HepG2 (cell line): ENCODE results near the gene WTAP. TPM values are rescaled to one million over a fixed set of nuclear protein-coding genes. Genes with fewer than 3 reads are reported as not detected.

ENCODE experiments used
- AKAP8 ChIP-seq: sonication (generic); formaldehyde crosslinking; IDR thresholded peaks from 2 replicates; pipeline ENCODE4 v1.5.1; 2020; ENCODE audit warnings: mild to moderate bottlenecking, missing genetic modification reagents
- CC2D1A ChIP-seq: sonication (generic); formaldehyde crosslinking; IDR thresholded peaks from 2 replicates; pipeline ENCODE4 v1.8.1; 2023; ENCODE audit warnings: mild to moderate bottlenecking, missing genetic modification reagents
- ETV5 ChIP-seq: IDR thresholded peaks from 2 replicates; pipeline ENCODE4 v1.6.1; 2018; ENCODE audit warnings: missing biosample characterization, missing genetic modification reagents, inconsistent platforms, borderline replicate concordance
- GFI1 ChIP-seq: sonication (generic); formaldehyde crosslinking; IDR thresholded peaks from 2 replicates; pipeline ENCODE4 v1.5.0; 2020; ENCODE audit warnings: missing genetic modification reagents, mild to moderate bottlenecking, borderline replicate concordance
- KLF15 ChIP-seq: sonication (generic); formaldehyde crosslinking; IDR thresholded peaks from 2 replicates; pipeline ENCODE4 v1.8.1; 2023; ENCODE audit warnings: borderline replicate concordance, mild to moderate bottlenecking, inconsistent platforms, missing genetic modification reagents, mixed read lengths
- MEIS1 ChIP-seq: sonication (generic); formaldehyde crosslinking; IDR thresholded peaks from 2 replicates; pipeline ENCODE4 v1.9.0; 2021; ENCODE audit warnings: mild to moderate bottlenecking, missing genetic modification reagents, moderate library complexity, borderline replicate concordance
- MIXL1 ChIP-seq: IDR thresholded peaks from 2 replicates; pipeline ENCODE4 v1.6.1; 2016
- NAIF1 ChIP-seq: sonication (generic); formaldehyde crosslinking; IDR thresholded peaks from 2 replicates; pipeline ENCODE4 v1.5.0; 2020; ENCODE audit warnings: mild to moderate bottlenecking, missing genetic modification reagents, borderline replicate concordance
- NFE2L1 ChIP-seq: sonication (generic); formaldehyde crosslinking; IDR thresholded peaks from 2 replicates; pipeline ENCODE4 v1.4.0; 2020; ENCODE audit warnings: missing genetic modification reagents, mild to moderate bottlenecking, borderline replicate concordance
- RARG ChIP-seq: sonication (generic); formaldehyde crosslinking; IDR thresholded peaks from 2 replicates; pipeline ENCODE4 v1.4.0; 2020; ENCODE audit warnings: low read depth, mild to moderate bottlenecking, missing genetic modification reagents
- SP140L ChIP-seq: sonication (generic); formaldehyde crosslinking; IDR thresholded peaks from 2 replicates; pipeline ENCODE4 v1.4.0; 2020; ENCODE audit warnings: missing genetic modification reagents, borderline replicate concordance
- SP5 ChIP-seq: IDR thresholded peaks from 2 replicates; pipeline ENCODE4 v1.6.1; 2016; ENCODE audit warnings: low read depth, borderline replicate concordance
- TBX2 ChIP-seq: sonication (generic); formaldehyde crosslinking; IDR thresholded peaks from 2 replicates; pipeline ENCODE4 v1.5.0; 2020; ENCODE audit warnings: missing genetic modification reagents, mild to moderate bottlenecking, borderline replicate concordance
- ZBTB38 ChIP-seq: sonication (generic); formaldehyde crosslinking; IDR thresholded peaks from 2 replicates; pipeline ENCODE4 v1.5.1; 2020; ENCODE audit warnings: mild to moderate bottlenecking, missing genetic modification reagents
- ZNF264 ChIP-seq: sonication (generic); formaldehyde crosslinking; IDR thresholded peaks from 2 replicates; pipeline ENCODE4 v1.4.0; 2020; ENCODE audit warnings: missing genetic modification reagents
- ZNF430 ChIP-seq: sonication (generic); formaldehyde crosslinking; IDR thresholded peaks from 2 replicates; pipeline ENCODE4 v1.9.0; 2021; ENCODE audit warnings: mild to moderate bottlenecking, missing genetic modification reagents
- ZNF644 ChIP-seq: IDR thresholded peaks from 2 replicates; pipeline ENCODE4 v1.6.1; 2016; ENCODE audit warnings: low read depth
- ZNF724P ChIP-seq: sonication (generic); formaldehyde crosslinking; IDR thresholded peaks from 2 replicates; pipeline ENCODE4 v1.8.0; 2022; ENCODE audit warnings: missing genetic modification reagents, borderline replicate concordance
- polyA plus RNA-seq, 8 experiments: library from polyadenylated mRNA; depleted of rRNA in 3 of 8; stranded (reverse) in 7 of 8; unstranded in 1 of 8; fragments of >200 nt; fragmentation: Illumina TruSeq in 4 of 8; extraction: Trizol in 4 of 8; gene quantifications; 2 replicates each; pipeline versions ENCODE4 v1.2.1 to v1.2.3, GENCODE V29; 2011 to 2016; ENCODE audit warnings: low read depth in 4 of 8, missing spikeins in 1 of 8, mixed read lengths in 1 of 8; ENCODE audit not compliant: insufficient read depth in 1 of 8
- total RNA-seq, 5 experiments: library from RNA; depleted of rRNA; stranded (reverse); fragments of >200 nt; fragmentation: Illumina TruSeq; extraction: Trizol; gene quantifications; 2 replicates each; pipeline ENCODE4 v1.2.3, GENCODE V29; 2016; ENCODE audit warnings: low read depth in 1 of 5
- TF ChIP-seq, protein P1 (sequence below): sonication (generic); formaldehyde crosslinking; IDR thresholded peaks from 2 replicates; pipeline ENCODE4 v1.4.0; 2020; ENCODE audit warnings: low read depth, mild to moderate bottlenecking, missing genetic modification reagents
- TF ChIP-seq, protein P2 (sequence below): sonication (generic); formaldehyde crosslinking; conservative IDR thresholded peaks from 2 replicates; pipeline ENCODE4 v1.8.0; 2022; ENCODE audit warnings: missing genetic modification reagents
- TF ChIP-seq, protein P3 (sequence below): sonication (generic); formaldehyde crosslinking; IDR thresholded peaks from 2 replicates; pipeline ENCODE4 v1.8.0; 2022; ENCODE audit warnings: missing genetic modification reagents, mild to moderate bottlenecking, moderate library complexity, borderline replicate concordance
- TF ChIP-seq, protein P4 (sequence below): fragments of 450-650 bp; IDR thresholded peaks from 2 replicates; pipeline ENCODE4 v1.6.1; 2016

WTAP gene
- total and polyA plus RNA-seq, 2 of the 13 experiments (the other 11 are each of a cell fraction or from before 2014, with no cell fraction given): 31.6 to 167 TPM

DNA sequence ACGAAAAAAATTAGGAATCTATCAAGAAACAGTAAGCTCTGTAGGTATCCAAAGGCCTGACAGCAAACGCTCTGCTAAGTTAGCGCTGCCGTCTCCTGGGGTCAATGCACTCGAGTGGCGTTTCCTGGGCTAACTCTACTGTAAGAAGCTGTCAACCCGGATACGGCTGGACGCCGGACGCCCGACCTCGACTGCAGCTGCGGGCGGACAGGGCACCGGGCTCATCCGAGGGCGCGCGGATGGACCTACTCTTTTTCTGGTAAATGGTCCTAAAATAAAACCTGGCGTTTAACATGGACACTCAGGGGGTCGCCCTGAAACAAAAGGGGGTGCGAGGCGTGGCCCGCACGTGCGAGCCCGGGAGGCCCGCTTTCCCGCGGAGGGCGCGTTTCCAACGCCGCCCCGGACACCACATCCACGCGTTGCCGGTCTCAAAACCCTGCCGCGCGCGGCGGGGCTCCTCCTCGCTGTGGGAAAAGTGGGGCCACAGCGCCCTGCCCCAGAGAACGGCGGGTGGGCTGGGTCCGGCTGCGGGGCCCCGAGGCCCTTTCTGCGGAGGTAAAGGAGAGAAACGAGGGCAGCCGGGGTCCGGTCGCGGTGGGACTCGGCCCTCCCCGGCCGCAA is 61.6 kb downstream of the WTAP start (continued):
- TF ChIP-seq, protein P1, sequence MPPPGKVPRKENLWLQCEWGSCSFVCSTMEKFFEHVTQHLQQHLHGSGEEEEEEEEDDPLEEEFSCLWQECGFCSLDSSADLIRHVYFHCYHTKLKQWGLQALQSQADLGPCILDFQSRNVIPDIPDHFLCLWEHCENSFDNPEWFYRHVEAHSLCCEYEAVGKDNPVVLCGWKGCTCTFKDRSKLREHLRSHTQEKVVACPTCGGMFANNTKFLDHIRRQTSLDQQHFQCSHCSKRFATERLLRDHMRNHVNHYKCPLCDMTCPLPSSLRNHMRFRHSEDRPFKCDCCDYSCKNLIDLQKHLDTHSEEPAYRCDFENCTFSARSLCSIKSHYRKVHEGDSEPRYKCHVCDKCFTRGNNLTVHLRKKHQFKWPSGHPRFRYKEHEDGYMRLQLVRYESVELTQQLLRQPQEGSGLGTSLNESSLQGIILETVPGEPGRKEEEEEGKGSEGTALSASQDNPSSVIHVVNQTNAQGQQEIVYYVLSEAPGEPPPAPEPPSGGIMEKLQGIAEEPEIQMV (CRISPR knock-in tag): no peak
- TF ChIP-seq NAIF1 (CRISPR knock-in tag): no peak
- TF ChIP-seq, protein P2, sequence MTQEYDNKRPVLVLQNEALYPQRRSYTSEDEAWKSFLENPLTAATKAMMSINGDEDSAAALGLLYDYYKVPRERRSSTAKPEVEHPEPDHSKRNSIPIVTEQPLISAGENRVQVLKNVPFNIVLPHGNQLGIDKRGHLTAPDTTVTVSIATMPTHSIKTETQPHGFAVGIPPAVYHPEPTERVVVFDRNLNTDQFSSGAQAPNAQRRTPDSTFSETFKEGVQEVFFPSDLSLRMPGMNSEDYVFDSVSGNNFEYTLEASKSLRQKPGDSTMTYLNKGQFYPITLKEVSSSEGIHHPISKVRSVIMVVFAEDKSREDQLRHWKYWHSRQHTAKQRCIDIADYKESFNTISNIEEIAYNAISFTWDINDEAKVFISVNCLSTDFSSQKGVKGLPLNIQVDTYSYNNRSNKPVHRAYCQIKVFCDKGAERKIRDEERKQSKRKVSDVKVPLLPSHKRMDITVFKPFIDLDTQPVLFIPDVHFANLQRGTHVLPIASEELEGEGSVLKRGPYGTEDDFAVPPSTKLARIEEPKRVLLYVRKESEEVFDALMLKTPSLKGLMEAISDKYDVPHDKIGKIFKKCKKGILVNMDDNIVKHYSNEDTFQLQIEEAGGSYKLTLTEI: no peak
- 0 out of 2 replicates have a peak, but pooled peaks have one; percentile 11 for TF ChIP-seq RARG (CRISPR knock-in tag)
- no peak for TF ChIP-seq ZNF644 (CRISPR knock-in tag)
- TF ChIP-seq SP5 (CRISPR knock-in tag): 0 out of 2 replicates have a peak, but pooled peaks have one; percentile 23
- TF ChIP-seq ZNF430: no peak
- 0 out of 2 replicates have a peak, but pooled peaks have one; percentile 3 for TF ChIP-seq SP140L
- no peak for TF ChIP-seq ZBTB38 (CRISPR knock-in tag)
- peak; percentile 83; the same call in 1 of the 2 replicates for TF ChIP-seq ZNF724P (CRISPR knock-in tag)
- TF ChIP-seq TBX2 (CRISPR knock-in tag): no peak
- TF ChIP-seq NFE2L1 (CRISPR knock-in tag): no peak
- 0 out of 2 replicates have a peak, but pooled peaks have one; percentile 32 for TF ChIP-seq KLF15 (CRISPR knock-in tag)
- no peak for TF ChIP-seq CC2D1A
- TF ChIP-seq AKAP8 (CRISPR knock-in tag): 0 out of 2 replicates have a peak, but pooled peaks have one; percentile 1
- TF ChIP-seq, protein P3, sequence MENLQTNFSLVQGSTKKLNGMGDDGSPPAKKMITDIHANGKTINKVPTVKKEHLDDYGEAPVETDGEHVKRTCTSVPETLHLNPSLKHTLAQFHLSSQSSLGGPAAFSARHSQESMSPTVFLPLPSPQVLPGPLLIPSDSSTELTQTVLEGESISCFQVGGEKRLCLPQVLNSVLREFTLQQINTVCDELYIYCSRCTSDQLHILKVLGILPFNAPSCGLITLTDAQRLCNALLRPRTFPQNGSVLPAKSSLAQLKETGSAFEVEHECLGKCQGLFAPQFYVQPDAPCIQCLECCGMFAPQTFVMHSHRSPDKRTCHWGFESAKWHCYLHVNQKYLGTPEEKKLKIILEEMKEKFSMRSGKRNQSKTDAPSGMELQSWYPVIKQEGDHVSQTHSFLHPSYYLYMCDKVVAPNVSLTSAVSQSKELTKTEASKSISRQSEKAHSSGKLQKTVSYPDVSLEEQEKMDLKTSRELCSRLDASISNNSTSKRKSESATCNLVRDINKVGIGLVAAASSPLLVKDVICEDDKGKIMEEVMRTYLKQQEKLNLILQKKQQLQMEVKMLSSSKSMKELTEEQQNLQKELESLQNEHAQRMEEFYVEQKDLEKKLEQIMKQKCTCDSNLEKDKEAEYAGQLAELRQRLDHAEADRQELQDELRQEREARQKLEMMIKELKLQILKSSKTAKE (CRISPR knock-in tag): no peak
- TF ChIP-seq ETV5: peak; percentile 27; the same call in 1 of the 2 replicates
- TF ChIP-seq MEIS1 (CRISPR knock-in tag): peak; percentile 94; the same call in 1 of the 2 replicates
- TF ChIP-seq, protein P4, sequence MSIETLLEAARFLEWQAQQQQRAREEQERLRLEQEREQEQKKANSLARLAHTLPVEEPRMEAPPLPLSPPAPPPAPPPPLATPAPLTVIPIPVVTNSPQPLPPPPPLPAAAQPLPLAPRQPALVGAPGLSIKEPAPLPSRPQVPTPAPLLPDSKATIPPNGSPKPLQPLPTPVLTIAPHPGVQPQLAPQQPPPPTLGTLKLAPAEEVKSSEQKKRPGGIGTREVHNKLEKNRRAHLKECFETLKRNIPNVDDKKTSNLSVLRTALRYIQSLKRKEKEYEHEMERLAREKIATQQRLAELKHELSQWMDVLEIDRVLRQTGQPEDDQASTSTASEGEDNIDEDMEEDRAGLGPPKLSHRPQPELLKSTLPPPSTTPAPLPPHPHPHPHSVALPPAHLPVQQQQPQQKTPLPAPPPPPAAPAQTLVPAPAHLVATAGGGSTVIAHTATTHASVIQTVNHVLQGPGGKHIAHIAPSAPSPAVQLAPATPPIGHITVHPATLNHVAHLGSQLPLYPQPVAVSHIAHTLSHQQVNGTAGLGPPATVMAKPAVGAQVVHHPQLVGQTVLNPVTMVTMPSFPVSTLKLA: 0 out of 2 replicates have a peak, but pooled peaks have one; percentile 10
- TF ChIP-seq GFI1 (CRISPR knock-in tag): no peak
- TF ChIP-seq MIXL1 (CRISPR knock-in tag): no peak
- 0 out of 2 replicates have a peak, but pooled peaks have one; percentile 20 for TF ChIP-seq ZNF264
